ENCODE measurements around the gene UNC93A.

Gene UNC93A

GRCh38 chr6:167341665-167342655 lies 50.8 kb downstream of the UNC93A start:
- DNase-seq (ENCODE audit: low read depth) = no peak
- H3K4me3 ChIP-seq (ENCODE audit: low read depth, low read length) = no peak overlapping the region
- no peak for TF ChIP-seq MAX (IDR thresholded peaks at IDR 0.05; ENCODE audit: low read depth, low read length)
- TF ChIP-seq MYC (IDR thresholded peaks at IDR 0.05; ENCODE audit: low read depth, low read length) = no peak
- TF ChIP-seq POLR2A (IDR thresholded peaks at IDR 0.05; ENCODE audit: extremely low read depth, insufficient read length) = no peak
- TF ChIP-seq CTCF (IDR thresholded peaks at IDR 0.05; ENCODE audit: low read depth, low read length) = no peak

GRCh38 chr6:167342879-167343610 lies 51.9 kb downstream of the UNC93A start:
- H3K4me3 ChIP-seq (ENCODE audit: low read depth, low read length) = no peak overlapping the region
- no peak for TF ChIP-seq POLR2A (IDR thresholded peaks at IDR 0.05; ENCODE audit: extremely low read depth, insufficient read length)
- no peak for TF ChIP-seq CTCF (IDR thresholded peaks at IDR 0.05; ENCODE audit: low read depth, low read length)
- TF ChIP-seq MAX (IDR thresholded peaks at IDR 0.05; ENCODE audit: low read depth, low read length) = no peak
- TF ChIP-seq MYC (IDR thresholded peaks at IDR 0.05; ENCODE audit: low read depth, low read length) = no peak
- no peak for DNase-seq (ENCODE audit: low read depth)

GRCh38 chr6:167345348-167345747 lies 54.2 kb downstream of the UNC93A start:
- H3K4me3 ChIP-seq (ENCODE audit: low read depth, low read length) = no peak overlapping the region
- no peak for DNase-seq (ENCODE audit: low read depth)
- TF ChIP-seq CTCF (IDR thresholded peaks at IDR 0.05; ENCODE audit: low read depth, low read length) = no peak
- TF ChIP-seq MAX (IDR thresholded peaks at IDR 0.05; ENCODE audit: low read depth, low read length) = no peak
- TF ChIP-seq MYC (IDR thresholded peaks at IDR 0.05; ENCODE audit: low read depth, low read length) = no peak
- TF ChIP-seq POLR2A (IDR thresholded peaks at IDR 0.05; ENCODE audit: extremely low read depth, insufficient read length) = no peak

GRCh38 chr6:167345960-167346359 lies 54.8 kb downstream of the UNC93A start:
- no peak for TF ChIP-seq MAX (IDR thresholded peaks at IDR 0.05; ENCODE audit: low read depth, low read length)
- TF ChIP-seq POLR2A (IDR thresholded peaks at IDR 0.05; ENCODE audit: extremely low read depth, insufficient read length) = no peak
- TF ChIP-seq MYC (IDR thresholded peaks at IDR 0.05; ENCODE audit: low read depth, low read length) = no peak
- TF ChIP-seq CTCF (IDR thresholded peaks at IDR 0.05; ENCODE audit: low read depth, low read length) = no peak
- H3K4me3 ChIP-seq (ENCODE audit: low read depth, low read length) = no peak overlapping the region
- no peak for DNase-seq (ENCODE audit: low read depth)

- TF ChIP-seq CTCF (IDR thresholded peaks at IDR 0.05; ENCODE audit: low read depth, low read length) = no peak
- no peak for TF ChIP-seq MYC (IDR thresholded peaks at IDR 0.05; ENCODE audit: low read depth, low read length)
- TF ChIP-seq MAX (IDR thresholded peaks at IDR 0.05; ENCODE audit: low read depth, low read length) = no peak
- TF ChIP-seq POLR2A (IDR thresholded peaks at IDR 0.05; ENCODE audit: extremely low read depth, insufficient read length) = no peak
- no peak overlapping the region for H3K4me3 ChIP-seq (ENCODE audit: low read depth, low read length)
- no peak for DNase-seq (ENCODE audit: low read depth)
Measured at GRCh38 chr6:167347226-167347625, 56.1 kb downstream of the UNC93A start.

Data from NB4 (cell line).